Activated CD4-positive, alpha-beta T cell treated with anti-CD3 and anti-CD28 coated beads for 48 hours (primary cell): ENCODE results near the gene DNAH17.

Experiments used
- DNase-seq: peaks from one replicate; pipeline ENCODE4 v3.0.0-alpha.2; 2020

Gene DNAH17

GRCh38 chr17:78573955-78574354 lies 3.2 kb downstream of the DNAH17 start:
- DNase-seq: no peak

- no peak for DNase-seq
These were observed 4.7 kb downstream of the DNAH17 start for GRCh38 chr17:78572239-78573205.

- no peak for DNase-seq
These were observed 5.9 kb downstream of the DNAH17 start for GRCh38 chr17:78571329-78571728.

- no peak for DNase-seq
These were observed 8.6 kb downstream of the DNAH17 start for GRCh38 chr17:78568494-78569115.

- DNase-seq: no peak
These were observed 9.2 kb downstream of the DNAH17 start for GRCh38 chr17:78567991-78568390.

- no peak for DNase-seq
These were observed 10.2 kb downstream of the DNAH17 start for GRCh38 chr17:78566947-78567346.

GRCh38 chr17:78563189-78564145 lies 13.7 kb downstream of the DNAH17 start:
- DNase-seq: no peak

GRCh38 chr17:78562734-78563133 lies 14.5 kb downstream of the DNAH17 start:
- no peak for DNase-seq

GRCh38 chr17:78561166-78561565 lies 16.0 kb downstream of the DNAH17 start:
- DNase-seq: no peak

GRCh38 chr17:78560731-78561130 lies 16.5 kb downstream of the DNAH17 start:
- no peak for DNase-seq

GRCh38 chr17:78559749-78560368 lies 17.3 kb downstream of the DNAH17 start:
- peak; percentile 37 for DNase-seq

GRCh38 chr17:78558989-78559388 lies 18.2 kb downstream of the DNAH17 start:
- no peak for DNase-seq

- peak; percentile 18 for DNase-seq
These were observed 18.9 kb downstream of the DNAH17 start for GRCh38 chr17:78558181-78558850.

GRCh38 chr17:78557598-78558039 lies 19.6 kb downstream of the DNAH17 start:
- DNase-seq: no peak

- DNase-seq: no peak
These were observed 20.4 kb downstream of the DNAH17 start for GRCh38 chr17:78556812-78557211.

- no peak for DNase-seq
These were observed 21.3 kb downstream of the DNAH17 start for GRCh38 chr17:78555746-78556401.

GRCh38 chr17:78550464-78550863 lies 26.7 kb downstream of the DNAH17 start:
- no peak for DNase-seq

- DNase-seq: no peak
These were observed 28.5 kb downstream of the DNAH17 start for GRCh38 chr17:78548725-78549124.

- DNase-seq: no peak
These were observed 30.2 kb downstream of the DNAH17 start for GRCh38 chr17:78547035-78547434.

- no peak for DNase-seq
These were observed 30.7 kb downstream of the DNAH17 start for GRCh38 chr17:78546476-78546875.
